Measurements from ENCODE around the gene PDZRN4. TPM values are rescaled to one million over a fixed set of nuclear protein-coding genes. Genes with fewer than 3 reads are reported as not detected.

Gene PDZRN4
- total and polyA plus RNA-seq, 3 donors from 2014 or later, result 7.7 to 11.3 (median 11.3) TPM

- H3K4me3 ChIP-seq, result no peak overlapping the region
- no peaks in the 10 kb centered on the region for H3K27me3 ChIP-seq
- intact Hi-C loops (cut with DNase I; ENCODE audit: low total_unique reads), result no loop called here
- H3K9me3 ChIP-seq, result no peaks in the 10 kb centered on the region
- no peak for DNase-seq
- H3K27ac ChIP-seq, result no peak overlapping the region
- H3K4me1 ChIP-seq, result no peaks in the 10 kb centered on the region
- H3K36me3 ChIP-seq (ENCODE audit: low read depth, missing control alignments), result no peaks in the 10 kb centered on the region
- no peak for TF ChIP-seq CTCF (IDR thresholded peaks at IDR 0.05)
- TF ChIP-seq POLR2A (IDR thresholded peaks at IDR 0.05), result no peak
- WGBS, 2 donors, result 84 to 92% methylated on average over 6 of the region's 6 CpGs
These were observed 104.9 kb downstream of the PDZRN4 start for GRCh38 chr12:41293011-41293410.

GRCh38 chr12:41293461-41293860, 105.3 kb downstream of the PDZRN4 start:
- Histone ChIP-seq H3K27me3 (no peaks in the 10 kb centered on the region), H3K27ac (no peak overlapping the region), H3K4me1 (no peaks in the 10 kb centered on the region), H3K36me3 (ENCODE audit: low read depth, missing control alignments) (no peaks in the 10 kb centered on the region), H3K9me3 (no peaks in the 10 kb centered on the region), H3K4me3 (no peak overlapping the region)
- intact Hi-C loops (cut with DNase I; ENCODE audit: low total_unique reads), result no loop called here
- no peak for DNase-seq
- TF ChIP-seq POLR2A (IDR thresholded peaks at IDR 0.05) (no peak), CTCF (IDR thresholded peaks at IDR 0.05) (no peak)
- 96 to 100% methylated on average over 1 of the region's 1 CpG for WGBS, 2 donors

- Histone ChIP-seq H3K27me3 (no peaks in the 10 kb centered on the region), H3K4me1 (peaks cover 6% of the 10 kb centered on the region), H3K27ac (no peak overlapping the region), H3K9me3 (no peaks in the 10 kb centered on the region), H3K4me3 (no peak overlapping the region), H3K36me3 (ENCODE audit: low read depth, missing control alignments) (no peaks in the 10 kb centered on the region)
- WGBS, 2 donors, result 93% methylated on average over 5 of the region's 5 CpGs
- DNase-seq, result no peak
- no peak for TF ChIP-seq CTCF (IDR thresholded peaks at IDR 0.05)
- TF ChIP-seq POLR2A (IDR thresholded peaks at IDR 0.05), result no peak
- intact Hi-C loops (cut with DNase I; ENCODE audit: low total_unique reads), result no loop called here
These were observed 114.9 kb downstream of the PDZRN4 start for GRCh38 chr12:41302979-41303403.

- no peaks in the 10 kb centered on the region for H3K36me3 ChIP-seq (ENCODE audit: low read depth, missing control alignments)
- intact Hi-C loops (cut with DNase I; ENCODE audit: low total_unique reads), result no loop called here
- TF ChIP-seq POLR2A (IDR thresholded peaks at IDR 0.05) (no peak), CTCF (IDR thresholded peaks at IDR 0.05) (no peak)
- DNase-seq, result no peak
- no peak overlapping the region for H3K4me3 ChIP-seq
- 67 to 73% methylated on average over 1 of the region's 1 CpG for WGBS, 2 donors
- no peak overlapping the region for H3K27ac ChIP-seq
- H3K27me3 ChIP-seq, result no peaks in the 10 kb centered on the region
- peaks cover 6% of the 10 kb centered on the region for H3K4me1 ChIP-seq
- H3K9me3 ChIP-seq, result no peaks in the 10 kb centered on the region
These were observed 116.4 kb downstream of the PDZRN4 start for GRCh38 chr12:41304526-41304925.

GRCh38 chr12:41310367-41310766, 122.2 kb downstream of the PDZRN4 start:
- no peaks in the 10 kb centered on the region for H3K9me3 ChIP-seq
- DNase-seq, result no peak
- H3K4me1 ChIP-seq, result no peaks in the 10 kb centered on the region
- intact Hi-C loops (cut with DNase I; ENCODE audit: low total_unique reads), result no loop called here
- H3K4me3 ChIP-seq, result no peak overlapping the region
- TF ChIP-seq CTCF (IDR thresholded peaks at IDR 0.05) (no peak), POLR2A (IDR thresholded peaks at IDR 0.05) (no peak)
- H3K36me3 ChIP-seq (ENCODE audit: low read depth, missing control alignments), result no peaks in the 10 kb centered on the region
- no peaks in the 10 kb centered on the region for H3K27me3 ChIP-seq
- 84 to 85% methylated on average over 2 of the region's 2 CpGs for WGBS, 2 donors
- H3K27ac ChIP-seq, result no peak overlapping the region
